NCI-H1092 (cell line): ENCODE measurements around the gene MCMBP.

Experiments
- DNase-seq: peaks from one replicate; lab custom pipeline; 2025; lab: John Stamatoyannopoulos, UW

MCMBP gene

DNA sequence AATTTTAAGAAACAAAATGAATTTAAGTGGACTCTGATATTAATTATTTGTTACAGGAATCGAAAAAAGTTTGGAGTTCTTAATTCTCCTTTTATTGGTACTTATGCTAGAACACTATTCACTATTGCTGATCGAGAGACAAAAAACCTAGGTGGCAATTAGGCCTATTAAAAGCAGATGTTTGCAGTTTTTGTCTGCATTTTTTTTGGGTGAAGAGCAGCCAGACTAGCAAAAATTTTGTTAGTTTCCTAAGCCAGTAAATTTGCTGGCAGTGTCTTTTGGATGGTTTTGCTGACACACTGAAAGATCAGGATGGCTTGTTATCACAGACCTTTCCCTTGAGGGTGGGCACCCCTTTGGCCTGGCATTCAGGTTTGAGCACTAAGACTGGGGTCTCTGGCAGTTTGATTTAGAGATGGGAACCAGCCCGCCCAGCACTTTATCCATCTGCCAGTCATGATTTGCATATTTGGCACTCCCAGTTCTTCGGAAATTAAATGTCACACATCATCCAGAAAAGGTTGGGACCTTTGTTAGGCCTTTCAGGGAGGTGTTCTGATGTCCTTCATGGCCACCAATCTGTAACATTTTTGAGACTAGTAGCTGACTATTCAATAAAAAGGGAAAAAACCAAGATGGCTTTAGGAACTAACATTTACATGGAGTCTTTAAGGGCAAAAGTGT lies 89.5 kb downstream of the MCMBP start:
- no peak for DNase-seq

DNA sequence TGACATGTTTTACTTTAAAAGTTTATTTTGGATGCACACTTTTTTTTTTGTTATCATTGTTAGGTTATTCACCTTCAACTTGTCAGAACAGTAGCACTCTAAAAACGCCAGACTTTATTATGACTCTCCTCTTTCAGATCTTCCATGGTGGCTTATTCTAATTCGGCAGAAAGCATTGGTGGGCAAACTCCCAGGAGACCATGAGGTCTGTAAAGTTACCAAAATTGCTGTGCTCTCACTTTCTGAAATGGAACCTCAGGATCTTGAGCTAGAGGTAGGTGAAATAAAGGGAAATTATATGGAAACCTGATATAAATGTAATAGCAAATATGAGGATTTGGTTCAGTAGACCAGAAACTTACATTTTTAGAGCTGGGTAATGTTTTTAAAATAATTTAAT lies 91.1 kb downstream of the MCMBP start:
- DNase-seq, result no peak

GRCh38 chr10:119780879-119781480 lies 91.7 kb downstream of the MCMBP start:
- DNase-seq, result no peak
